CD4-positive, alpha-beta T cell (primary cell): Measurements from ENCODE around the gene DPP9. TPM values are rescaled to one million over a fixed set of nuclear protein-coding genes. Genes with fewer than 3 reads are reported as not detected.

Source experiments
- ATAC-seq: fragments of 200-7000 bp; cut with Tn5 transposase; one replicate; pipeline ENCODE4 v1.10.0; 2022; ENCODE audit warnings: mild to moderate bottlenecking; ENCODE audit not compliant: poor library complexity
- CTCF ChIA-PET: fragments of 350-600 bp; sonication (Branson Sonifier 250); formaldehyde crosslinking; loops from one replicate; lab custom pipeline; 2021; ENCODE audit warnings: antibody characterized with exemption, inconsistent platforms; lab: Charles Lee
- POLR2A ChIA-PET: fragments of 350-600 bp; sonication (Branson Sonifier 250); formaldehyde crosslinking; loops from one replicate; lab custom pipeline; 2021; ENCODE audit warnings: antibody characterized with exemption, inconsistent platforms; lab: Charles Lee
- DNase-seq, 14 experiments: peaks; one replicate each; pipeline ENCODE4 v3.0.0-alpha.2; 2013 to 2020; ENCODE audit warnings: mixed read lengths in 2 of 14
- H3K27ac ChIP-seq, 2 donors: one replicate each; pipeline versions ENCODE4 v1.5.1 to v1.7.0; 2013; ENCODE audit warnings: low read length in 2 of 2, low read depth in 1 of 2, mild to moderate bottlenecking in 1 of 2
- H3K27me3 ChIP-seq, 2 experiments: 1 replicate in 1 of 2; 2 replicates in 1 of 2; pipeline versions ENCODE4 v1.6.1 to v1.7.0; 2013; ENCODE audit warnings: low read length in 2 of 2, control low read depth in 1 of 2, mild to moderate bottlenecking in 1 of 2, moderate library complexity in 1 of 2; ENCODE audit not compliant: insufficient read depth in 2 of 2, control insufficient read depth in 1 of 2
- H3K36me3 ChIP-seq: one replicate; pipeline ENCODE4 v1.6.1; 2013; ENCODE audit warnings: low read length, control low read depth; ENCODE audit not compliant: insufficient read depth
- H3K4me1 ChIP-seq: one replicate; pipeline ENCODE4 v1.6.1; 2013; ENCODE audit warnings: low read length, control low read depth; ENCODE audit not compliant: insufficient read depth
- H3K4me3 ChIP-seq: one replicate; pipeline ENCODE4 v1.5.1; 2013; ENCODE audit warnings: mild to moderate bottlenecking, low read length, moderate library complexity
- H3K9me3 ChIP-seq, 2 experiments: 1 replicate in 1 of 2; 2 replicates in 1 of 2; pipeline versions ENCODE4 v1.6.1 to v1.7.0; 2013; ENCODE audit warnings: low read length in 2 of 2, mild to moderate bottlenecking in 2 of 2, control low read depth in 1 of 2, moderate library complexity in 1 of 2; ENCODE audit not compliant: control insufficient read depth in 1 of 2, insufficient read depth in 1 of 2
- H3K27ac Mint-ChIP-seq: one replicate; pipeline ENCODE4 v1.8.0; 2020; ENCODE audit warnings: mixed read lengths
- H3K27me3 Mint-ChIP-seq: one replicate; pipeline ENCODE4 v1.8.0; 2021; ENCODE audit warnings: mixed read lengths
- H3K36me3 Mint-ChIP-seq: one replicate; pipeline ENCODE4 v1.8.0; 2021; ENCODE audit warnings: low read depth, mixed read lengths
- H3K4me1 Mint-ChIP-seq: one replicate; pipeline ENCODE4 v1.8.0; 2021; ENCODE audit warnings: low read depth, mixed read lengths
- H3K4me3 Mint-ChIP-seq: one replicate; pipeline ENCODE4 v1.8.0; 2020; ENCODE audit warnings: mild to moderate bottlenecking, mixed read lengths
- H3K9me3 Mint-ChIP-seq: one replicate; pipeline ENCODE4 v1.8.0; 2020; ENCODE audit warnings: mixed read lengths
- CTCF ChIP-seq: fragments of 200-600 bp; IDR thresholded peaks from one replicate; pipeline ENCODE4 v1.8.0; 2022; ENCODE audit warnings: antibody characterized with exemption, mild to moderate bottlenecking
- intact Hi-C, 2 experiments: fragments of 100-400 bp; cut with DNase I in 1 of 2; cut with micrococcal nuclease in 1 of 2; formaldehyde crosslinking; loops; one replicate each; pipeline versions ENCODE4 v1.15.1 to v1.9.0; 2023 to 2025; cut with DNase I, micrococcal nuclease
- total RNA-seq, 174 experiments: library from RNA in 2 of 174; stranded (reverse) in 2 of 174; gene quantifications; one replicate each; pipeline ENCODE4 v1.2.3 and lab custom pipeline; 2021 to 2026

DPP9 gene
- total RNA-seq, 2 experiments from 2014 or later: 67.9 to 72.8 TPM

GRCh38 chr19:4693471-4694121 is 30.0 kb downstream of the DPP9 start:
- Mint-ChIP-seq H3K27ac (no peak overlapping the region), H3K36me3 (peaks cover 78% of the 10 kb centered on the region), H3K27me3 (no peaks in the 10 kb centered on the region), H3K9me3 (no peaks in the 10 kb centered on the region), H3K4me3 (no peak overlapping the region), H3K4me1 (no peaks in the 10 kb centered on the region)
- no peak for ATAC-seq
- no peak for DNase-seq
- intact Hi-C loops: no loop called here
- Histone ChIP-seq H3K36me3 (peaks cover 88% of the 10 kb centered on the region), H3K9me3 (no peaks in the 10 kb centered on the region), H3K27ac (no peak overlapping the region), H3K27me3 (no peaks in the 10 kb centered on the region), H3K4me3 (no peak overlapping the region), H3K4me1 (no peaks in the 10 kb centered on the region)
- CTCF ChIA-PET: no interaction called here
- TF ChIP-seq CTCF: no peak
- POLR2A ChIA-PET: no interaction called here

DNA sequence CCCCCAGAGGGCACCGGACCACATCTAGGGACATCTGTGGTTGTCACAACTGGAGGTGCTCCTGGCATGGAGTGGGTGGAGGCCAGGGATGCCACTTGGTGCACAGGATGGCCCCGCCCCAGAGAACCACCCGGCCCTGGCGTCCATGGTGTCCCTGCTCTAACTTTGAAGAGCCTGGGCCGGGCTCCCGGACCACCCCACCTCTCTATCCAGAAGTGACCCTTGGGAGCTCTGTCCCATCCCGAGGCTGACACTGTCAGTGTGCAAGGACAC is 30.6 kb downstream of the DPP9 start:
- H3K4me1 Mint-ChIP-seq: no peaks in the 10 kb centered on the region
- H3K4me3 Mint-ChIP-seq: no peak overlapping the region
- H3K4me3 ChIP-seq: no peak overlapping the region
- ATAC-seq: no peak
- ChIA-PET POLR2A (no interaction called here), CTCF (no interaction called here)
- H3K27me3 ChIP-seq: no peaks in the 10 kb centered on the region
- no peak overlapping the region for H3K27ac ChIP-seq
- no peak for TF ChIP-seq CTCF
- H3K4me1 ChIP-seq: no peaks in the 10 kb centered on the region
- no peaks in the 10 kb centered on the region for H3K9me3 ChIP-seq
- H3K36me3 Mint-ChIP-seq: peaks cover 76% of the 10 kb centered on the region
- no peak overlapping the region for H3K27ac Mint-ChIP-seq
- DNase-seq: no peak
- H3K36me3 ChIP-seq: peaks cover 89% of the 10 kb centered on the region
- intact Hi-C loops: no loop called here
- no peaks in the 10 kb centered on the region for H3K9me3 Mint-ChIP-seq
- no peaks in the 10 kb centered on the region for H3K27me3 Mint-ChIP-seq

DNA sequence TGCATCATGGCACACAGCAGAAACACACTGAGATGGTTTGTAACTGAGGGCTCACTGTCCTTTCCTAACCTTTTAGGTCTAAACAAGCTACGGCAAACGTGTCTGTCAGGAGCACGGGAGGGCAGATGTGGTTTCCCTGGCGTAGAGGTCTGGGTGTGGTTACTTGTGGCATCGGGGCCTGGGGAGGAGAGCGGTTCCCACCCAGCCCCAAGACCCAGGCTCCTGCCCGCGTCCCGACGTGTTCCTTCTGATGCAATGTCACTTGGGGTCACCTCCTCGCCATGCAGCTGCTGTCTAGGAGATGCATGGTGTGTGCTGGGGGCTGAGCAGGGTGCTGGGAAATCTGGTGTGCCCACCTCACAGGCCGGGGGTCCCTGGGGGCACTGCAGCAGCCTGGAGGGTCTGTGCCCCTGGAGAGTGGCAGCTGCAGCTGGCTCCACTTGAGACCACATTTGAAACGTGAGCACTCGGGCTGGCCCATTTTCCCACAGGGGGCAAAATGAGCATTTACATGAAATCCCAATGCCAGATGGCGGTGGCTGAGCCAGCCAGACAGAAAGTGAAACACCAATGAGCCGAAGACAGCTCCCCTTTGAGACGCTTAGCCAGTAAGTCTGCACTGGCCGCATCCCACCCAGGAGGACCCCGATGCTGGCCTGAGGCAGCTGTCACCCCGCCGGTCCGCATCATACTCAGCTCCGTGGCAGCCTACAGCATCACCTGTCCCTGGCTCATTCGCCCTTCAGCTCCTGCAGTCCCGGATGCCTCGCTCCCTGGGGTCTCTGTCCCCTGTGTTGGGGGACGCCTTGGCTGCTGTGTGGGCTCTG is 31.2 kb downstream of the DPP9 start:
- intact Hi-C loops: no loop called here
- DNase-seq: no peak

More for the DNA sequence above, 31.2 kb downstream of the DPP9 start:
- Histone ChIP-seq H3K4me3 (no peak overlapping the region), H3K27ac (no peak overlapping the region), H3K36me3 (peaks cover 87% of the 10 kb centered on the region), H3K9me3 (no peaks in the 10 kb centered on the region), H3K4me1 (no peaks in the 10 kb centered on the region), H3K27me3 (no peaks in the 10 kb centered on the region)
- no peak for ATAC-seq
- H3K4me3 Mint-ChIP-seq: no peak overlapping the region
- no peak for TF ChIP-seq CTCF
- H3K4me1 Mint-ChIP-seq: no peaks in the 10 kb centered on the region
- peaks cover 72% of the 10 kb centered on the region for H3K36me3 Mint-ChIP-seq
- CTCF ChIA-PET: no interaction called here
- H3K27ac Mint-ChIP-seq: no peak overlapping the region
- H3K27me3 Mint-ChIP-seq: no peaks in the 10 kb centered on the region
- H3K9me3 Mint-ChIP-seq: no peaks in the 10 kb centered on the region
- POLR2A ChIA-PET: no interaction called here
